NCI-H748 (cell line): ENCODE measurements around the gene CNNM1.

Experiments used
- DNase-seq: peaks from one replicate; lab custom pipeline; 2025; ENCODE audit not compliant: unreplicated experiment; lab: John Stamatoyannopoulos, UW

Gene CNNM1

DNA sequence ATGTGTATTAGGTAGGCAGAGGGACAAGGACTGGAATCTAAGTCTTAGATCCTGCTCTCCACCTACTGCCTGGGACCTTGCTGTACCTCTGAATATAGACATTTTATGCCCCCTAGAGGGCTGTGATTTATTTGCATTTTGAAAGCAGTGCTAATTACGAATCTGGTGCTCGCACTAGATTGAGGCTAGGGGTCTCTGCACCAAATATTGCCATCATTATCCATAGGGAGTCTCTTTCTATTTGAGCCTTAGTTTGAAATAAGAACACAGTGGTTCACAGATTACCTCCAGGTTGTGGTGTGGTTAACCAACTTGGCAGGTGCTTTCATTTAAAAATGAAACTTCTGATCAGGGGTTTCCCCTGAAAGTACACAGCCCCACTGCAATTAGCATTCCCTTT is 41.8 kb downstream of the CNNM1 start:
- DNase-seq = no peak

DNA sequence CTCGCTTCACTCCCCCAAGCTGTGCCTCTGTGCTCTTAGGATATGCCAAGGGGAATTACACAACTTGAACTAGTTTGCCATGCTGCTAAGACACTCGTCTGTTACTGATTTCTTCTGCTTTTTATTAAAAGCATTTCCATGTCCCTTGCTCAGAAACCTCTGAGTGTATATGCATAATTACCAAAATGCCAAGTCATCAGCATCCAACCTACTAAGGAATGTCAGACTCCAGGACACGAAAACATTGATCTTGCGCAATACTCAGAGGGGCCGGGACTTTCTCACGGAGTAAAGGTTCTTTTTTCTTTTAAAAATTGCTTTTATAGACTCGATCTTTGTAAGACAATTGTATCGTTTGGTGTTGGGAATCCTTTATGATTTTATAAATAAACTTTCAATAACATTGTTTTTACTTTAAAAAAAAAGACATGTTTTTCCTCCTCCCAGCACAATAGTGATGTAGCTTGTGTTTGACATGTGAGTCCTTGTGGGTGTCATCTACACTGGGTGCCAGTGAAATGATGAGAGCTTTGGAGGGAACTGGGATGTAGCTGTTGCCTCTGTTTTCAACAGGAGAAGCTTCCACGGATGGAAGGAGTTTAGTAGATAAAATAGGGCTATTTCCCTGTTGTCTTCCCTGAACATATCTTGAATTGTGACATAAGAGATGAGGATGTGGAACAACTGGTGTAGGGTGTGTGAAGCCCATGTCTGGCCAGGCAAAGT is 43.6 kb downstream of the CNNM1 start:
- DNase-seq = no peak

DNA sequence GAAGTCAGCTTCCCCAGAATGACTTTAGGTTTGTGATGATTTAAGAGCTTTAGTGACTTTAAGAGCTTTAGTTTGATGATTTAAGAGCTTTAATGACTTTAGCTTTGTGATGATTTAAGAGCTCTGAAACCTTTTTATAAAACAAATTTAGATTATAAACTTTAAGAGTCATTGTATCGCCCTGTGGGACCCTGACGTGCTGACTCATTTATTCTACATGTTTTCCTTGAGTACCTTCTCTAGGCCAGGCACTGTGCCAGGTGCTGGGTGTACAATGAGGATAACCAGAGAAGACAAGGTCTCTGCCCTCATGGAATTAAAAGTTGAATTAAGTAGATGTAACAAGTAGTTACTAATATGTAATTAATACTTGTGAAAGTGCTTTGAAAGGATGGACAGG is 45.4 kb downstream of the CNNM1 start:
- DNase-seq = no peak

DNA sequence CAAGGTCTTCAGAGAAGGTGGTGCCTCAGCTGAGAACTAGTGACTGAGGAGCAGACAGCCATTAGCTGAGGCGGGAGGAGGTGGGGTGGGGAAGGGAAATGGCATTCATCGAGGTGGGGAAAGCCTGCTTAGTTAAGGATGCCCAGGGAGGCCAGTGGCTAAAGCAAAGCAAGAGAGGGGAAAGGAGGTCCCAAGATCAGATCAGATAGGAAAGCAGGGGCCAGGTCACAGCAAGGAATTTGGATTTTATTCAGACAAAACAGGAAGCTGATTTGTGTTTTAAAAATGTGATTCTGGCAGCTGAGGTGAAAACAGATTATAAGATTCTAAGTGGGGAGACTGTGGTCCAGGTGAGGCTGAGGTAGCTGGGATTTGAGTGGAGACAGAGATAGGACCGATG is 45.8 kb downstream of the CNNM1 start:
- no peak for DNase-seq

DNA sequence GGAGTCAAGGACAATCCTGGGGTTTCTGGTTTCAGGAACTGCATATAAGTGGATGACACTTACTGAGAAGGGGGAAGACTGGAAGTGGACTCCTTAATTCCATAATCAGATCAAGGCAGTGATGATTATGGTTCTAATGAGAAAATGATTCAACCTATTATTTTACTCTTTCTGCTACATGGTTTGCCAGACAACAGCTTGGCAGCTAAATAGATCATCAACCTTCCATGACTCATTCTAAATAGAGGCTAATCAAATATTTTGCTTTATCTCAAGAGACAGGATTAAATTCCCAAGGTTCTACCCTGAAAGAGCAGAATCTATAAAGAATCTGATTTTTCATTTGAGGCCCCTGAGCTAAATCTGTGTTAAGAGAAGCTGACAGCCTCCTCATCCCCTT is 46.3 kb downstream of the CNNM1 start:
- DNase-seq = no peak

DNA sequence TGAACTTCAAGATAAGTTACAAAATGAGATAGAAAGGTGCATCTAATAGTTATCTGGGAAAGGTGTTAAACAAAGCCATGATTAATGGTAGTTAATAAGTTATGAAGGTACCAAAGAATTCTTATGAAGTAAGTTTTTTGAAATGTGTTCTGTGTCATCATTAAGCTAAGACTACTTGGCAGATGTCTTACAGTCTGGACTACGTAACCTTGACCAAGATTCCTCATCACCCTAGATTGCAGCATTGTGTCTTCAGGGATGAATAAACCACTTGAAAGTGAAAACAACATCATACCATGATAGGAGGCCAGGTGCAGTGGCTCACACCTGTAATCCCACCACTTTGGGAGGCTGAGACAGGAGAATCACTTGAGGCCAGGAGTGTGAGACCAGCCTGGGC is 53.0 kb downstream of the CNNM1 start:
- DNase-seq = no peak

DNA sequence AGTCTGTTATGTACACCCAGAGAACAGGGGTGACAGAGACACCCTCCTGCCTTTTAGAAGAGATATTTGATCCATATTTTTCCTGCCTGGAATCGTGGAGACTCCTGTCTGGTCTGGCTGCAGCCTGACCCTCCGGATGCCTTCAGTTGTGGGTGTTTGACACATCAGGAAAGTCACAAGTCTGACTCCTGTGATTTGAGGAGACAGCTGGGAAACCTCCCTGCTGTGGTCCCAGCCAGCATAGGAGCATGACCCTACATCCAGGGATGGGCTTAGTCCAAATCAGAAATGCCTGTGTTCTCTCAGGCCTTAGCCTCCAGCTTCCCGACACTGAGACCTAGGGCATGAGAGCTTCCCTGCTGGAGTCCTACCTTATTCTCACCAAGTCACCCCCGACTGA is 57.9 kb downstream of the CNNM1 start:
- DNase-seq = no peak

DNA sequence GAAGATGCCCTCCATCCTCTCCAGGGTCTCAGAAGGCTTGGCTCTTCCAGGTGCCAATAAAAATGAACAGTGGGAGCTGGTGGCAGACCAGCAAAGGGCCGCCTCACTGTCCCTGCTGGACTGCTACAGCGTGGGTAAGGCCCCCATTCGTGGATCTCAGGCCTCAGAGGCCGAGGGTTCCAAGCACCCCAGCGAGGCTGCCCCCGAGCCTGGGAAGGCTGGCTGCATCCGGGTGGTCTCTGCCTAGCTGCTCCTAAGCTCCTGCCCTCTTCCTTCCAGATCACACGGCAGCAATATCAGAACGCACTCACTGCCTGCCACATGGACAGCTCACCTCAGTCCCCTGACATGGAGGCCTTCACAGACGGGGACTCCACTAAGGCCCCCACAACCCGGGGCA is 58.4 kb downstream of the CNNM1 start:
- DNase-seq = no peak

DNA sequence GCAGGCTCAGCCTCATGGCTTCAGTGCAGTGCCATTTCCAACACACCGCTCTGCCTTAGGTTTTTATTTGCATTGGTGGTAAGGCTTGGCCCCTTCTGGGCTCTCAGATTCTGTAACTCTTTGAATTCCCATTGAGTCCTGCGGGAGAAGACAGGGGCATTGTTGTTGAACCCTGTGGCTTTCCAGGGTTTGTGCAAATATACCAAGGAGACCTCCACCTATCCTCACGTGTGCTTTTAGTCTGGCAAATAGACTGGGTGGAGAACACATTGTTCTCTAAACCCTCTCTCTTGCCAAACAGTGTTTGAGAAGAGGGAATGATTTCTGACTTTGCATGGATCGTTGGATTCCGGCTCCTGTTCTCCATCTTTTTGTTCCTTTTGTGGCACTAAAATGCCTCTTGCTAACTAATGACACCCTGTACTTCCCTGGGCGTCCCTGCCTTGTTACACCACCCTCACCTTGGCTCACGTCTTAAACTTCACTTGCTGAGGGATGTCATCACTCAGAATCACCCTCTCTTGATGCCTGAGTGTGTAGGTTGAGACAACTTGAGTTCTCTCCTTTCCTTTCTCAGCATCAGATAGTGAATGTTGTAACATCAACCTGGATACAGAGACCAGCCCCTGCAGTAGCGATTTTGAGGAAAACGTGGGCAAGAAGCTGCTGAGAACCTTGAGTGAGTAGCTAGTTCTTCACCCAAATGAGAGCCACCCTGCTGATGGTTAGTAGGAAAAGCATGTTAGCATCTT is 60.7 kb downstream of the CNNM1 start:
- DNase-seq = peak; percentile 12

DNA sequence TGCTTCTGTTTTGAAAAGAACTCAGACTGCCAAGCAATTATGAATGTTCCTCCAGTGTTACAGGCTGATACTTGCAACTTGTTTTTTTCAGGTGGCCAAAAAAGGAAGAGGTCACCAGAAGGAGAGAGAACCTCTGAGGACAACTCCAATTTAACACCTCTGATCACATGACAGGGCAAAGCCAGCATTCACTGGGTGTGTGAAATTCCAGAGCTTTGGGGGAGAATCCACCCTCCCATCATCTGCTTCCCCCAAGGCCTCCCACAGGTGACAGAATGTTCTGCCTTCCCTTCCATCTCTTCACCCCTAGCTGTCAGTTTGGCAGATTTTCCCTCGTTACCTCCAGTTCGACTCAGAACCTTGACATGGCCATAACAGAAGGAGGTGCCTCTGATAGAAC is 62.2 kb downstream of the CNNM1 start:
- DNase-seq = no peak

DNA sequence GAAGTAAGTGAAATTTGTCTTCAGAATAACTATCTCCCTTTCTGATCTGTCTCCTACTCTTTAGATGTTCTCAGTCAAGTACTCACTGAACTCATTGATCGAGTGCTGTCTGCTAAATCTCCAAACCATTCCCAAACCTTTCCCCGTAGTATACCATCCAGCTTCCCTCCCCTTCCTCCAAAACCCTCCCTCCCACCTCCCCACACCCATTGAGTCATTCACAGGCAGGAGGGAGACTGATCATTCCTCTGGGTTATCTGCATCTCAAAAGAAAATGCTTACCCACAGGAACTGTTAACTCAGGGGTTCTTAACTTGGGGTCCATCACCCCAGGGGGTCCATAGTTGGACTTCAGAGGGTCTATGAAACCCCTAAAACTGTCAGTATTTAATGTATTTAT is 63.9 kb downstream of the CNNM1 start:
- DNase-seq = no peak

DNA sequence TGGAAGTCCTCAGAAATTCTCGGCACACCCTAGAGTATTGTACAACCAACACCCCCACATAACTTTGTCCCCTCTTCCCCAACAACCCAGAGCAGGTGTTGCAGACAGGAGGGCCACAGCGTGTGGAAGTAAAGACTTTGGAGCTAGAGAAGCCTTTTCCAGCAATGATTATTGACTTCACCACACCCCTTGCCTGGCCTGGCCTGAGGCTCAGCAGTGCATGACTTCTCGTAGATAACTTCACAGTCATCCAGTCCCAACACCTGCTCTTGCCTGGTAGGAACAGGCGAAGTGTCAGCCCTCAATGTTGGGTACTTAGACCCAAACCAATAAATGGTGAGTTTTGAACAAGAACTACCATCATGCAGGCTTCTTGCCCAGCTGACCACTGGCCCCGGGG is 64.5 kb downstream of the CNNM1 start:
- no peak for DNase-seq

DNA sequence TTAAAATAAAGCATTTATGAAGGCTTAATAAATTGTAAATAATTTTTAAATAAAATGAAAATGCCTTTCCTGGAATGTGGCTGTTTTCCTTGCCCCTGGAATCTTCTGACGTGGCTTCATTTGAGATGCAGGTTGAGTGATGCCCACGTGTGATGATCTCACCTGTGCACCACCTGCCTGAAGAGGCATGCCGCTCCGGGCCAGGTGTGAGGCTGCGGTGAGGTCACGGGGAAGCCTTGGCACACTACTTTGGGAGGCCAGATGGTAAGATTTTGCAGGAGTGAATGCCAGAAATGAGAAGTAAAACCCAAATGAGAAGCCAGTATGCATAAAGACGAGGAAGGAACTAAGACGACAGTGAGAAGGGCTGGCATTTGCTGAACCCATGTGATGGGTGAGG is 65.1 kb downstream of the CNNM1 start:
- no peak for DNase-seq

DNA sequence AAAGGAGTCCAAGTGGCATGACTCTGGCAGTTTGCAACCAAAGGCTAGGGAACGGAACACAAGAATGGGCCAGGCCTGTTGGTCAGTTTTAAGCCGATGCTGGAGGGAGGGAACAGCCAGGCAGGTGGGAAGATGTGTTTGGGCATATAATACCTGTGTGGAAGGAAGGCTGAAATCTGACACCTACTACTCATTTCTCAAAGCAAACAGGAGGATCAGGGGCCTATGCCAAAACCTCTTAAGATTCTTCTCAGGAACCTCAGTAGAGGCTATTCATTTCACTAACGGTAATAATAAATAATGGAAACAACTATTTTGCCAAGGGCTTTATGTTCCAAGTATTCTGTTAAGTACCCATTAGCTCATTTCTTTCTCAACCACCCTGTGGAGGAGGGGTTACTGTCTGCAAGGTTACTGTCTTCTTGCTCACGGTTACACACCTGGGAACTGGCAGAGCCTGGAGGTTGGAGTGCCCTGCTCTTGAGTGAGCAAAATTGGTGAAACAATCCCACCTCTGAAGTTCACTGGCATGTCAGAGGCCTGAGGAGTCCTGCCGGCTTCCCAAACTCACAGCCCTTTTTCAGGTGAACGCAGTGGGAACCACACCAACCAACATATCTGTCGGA is 65.7 kb downstream of the CNNM1 start:
- DNase-seq = peak; percentile 7

DNA sequence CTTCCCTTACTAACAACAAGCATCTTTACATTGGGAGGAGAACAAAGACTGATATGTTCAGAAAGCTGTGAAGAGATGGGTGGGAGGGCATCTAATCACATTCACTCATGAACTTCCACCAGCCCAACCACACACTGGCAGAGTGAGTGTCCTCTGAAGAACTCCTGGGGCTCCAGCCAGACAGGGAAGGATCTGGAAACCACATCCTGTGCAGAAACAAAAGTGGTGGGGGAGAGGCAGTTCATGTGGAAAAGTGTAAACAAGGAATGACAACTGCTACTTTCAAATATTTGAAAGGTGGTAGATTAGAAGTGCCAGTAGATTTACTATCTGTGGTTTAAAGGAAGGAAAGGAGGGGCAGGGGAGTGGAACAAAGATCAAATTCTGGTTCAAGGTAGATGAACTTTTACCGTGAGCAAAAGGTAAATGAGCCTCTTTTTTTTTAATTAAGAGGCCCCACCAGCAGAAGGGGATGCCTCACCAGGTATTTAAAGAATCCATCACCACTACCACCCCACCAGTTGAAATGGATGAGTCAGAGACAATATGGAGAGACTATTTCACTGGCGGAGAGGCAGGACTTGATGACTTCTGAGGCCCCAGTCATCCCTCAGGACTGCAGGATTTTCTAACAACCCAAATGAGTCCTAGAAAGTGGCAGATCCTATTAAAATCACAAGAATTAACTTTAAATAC is 66.7 kb downstream of the CNNM1 start:
- no peak for DNase-seq

DNA sequence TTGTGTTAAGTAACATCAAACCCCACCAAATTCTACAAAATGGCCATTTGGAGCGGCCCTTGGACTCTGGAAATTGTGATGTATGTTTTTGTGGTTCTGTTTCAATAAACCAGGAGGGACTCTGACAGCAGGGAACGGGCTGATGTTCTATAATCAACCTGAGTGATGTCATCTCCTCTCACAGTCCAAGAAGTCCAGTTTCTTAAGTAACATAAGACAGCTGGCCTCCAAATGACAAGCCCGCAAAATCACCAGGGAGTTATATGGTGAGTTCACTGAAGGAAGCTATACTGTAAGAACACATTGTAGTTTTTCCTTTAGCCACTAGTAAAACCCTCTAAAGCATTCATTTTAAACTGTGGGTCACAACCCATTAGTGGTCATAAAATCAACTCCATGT is 67.3 kb downstream of the CNNM1 start:
- no peak for DNase-seq

DNA sequence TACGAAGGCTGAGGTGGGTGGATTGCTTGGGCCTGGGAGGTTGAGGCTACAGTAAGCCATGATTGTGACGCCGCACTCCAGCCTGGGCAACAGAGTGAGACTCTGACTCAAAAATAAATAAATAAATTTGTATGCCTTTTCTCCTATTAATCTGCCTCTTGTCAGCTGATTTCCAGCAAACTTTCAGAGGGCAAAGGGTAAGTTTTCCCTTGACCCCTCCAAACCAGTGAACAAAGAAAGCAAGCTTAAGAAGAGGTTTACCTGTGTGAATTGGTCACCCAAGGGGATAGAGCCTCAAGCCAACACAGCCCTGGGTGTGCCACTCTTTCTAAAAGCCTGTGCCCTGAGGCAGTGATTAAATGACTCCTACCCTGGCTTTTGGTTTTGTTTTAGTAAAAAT is 70.5 kb downstream of the CNNM1 start:
- no peak for DNase-seq

DNA sequence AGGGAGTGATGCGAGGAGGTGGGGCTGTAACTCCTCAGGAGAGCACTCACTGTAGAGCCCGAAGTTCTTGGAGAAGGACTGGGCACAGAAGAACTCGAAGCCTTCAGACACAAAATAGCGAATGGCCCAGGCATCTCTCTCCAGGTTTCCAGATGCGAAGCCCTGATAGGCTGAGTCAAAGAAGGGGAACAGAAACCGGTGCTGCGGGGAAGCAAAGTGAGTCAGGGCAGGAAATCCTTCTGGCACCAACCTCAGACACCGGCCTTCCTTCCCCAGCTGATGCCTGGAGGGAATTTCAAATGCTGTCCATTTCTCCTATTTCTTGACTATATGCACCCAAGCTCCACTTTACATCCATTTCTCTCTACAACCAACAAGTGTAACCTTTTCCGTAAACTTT is 74.5 kb downstream of the CNNM1 start:
- no peak for DNase-seq

DNA sequence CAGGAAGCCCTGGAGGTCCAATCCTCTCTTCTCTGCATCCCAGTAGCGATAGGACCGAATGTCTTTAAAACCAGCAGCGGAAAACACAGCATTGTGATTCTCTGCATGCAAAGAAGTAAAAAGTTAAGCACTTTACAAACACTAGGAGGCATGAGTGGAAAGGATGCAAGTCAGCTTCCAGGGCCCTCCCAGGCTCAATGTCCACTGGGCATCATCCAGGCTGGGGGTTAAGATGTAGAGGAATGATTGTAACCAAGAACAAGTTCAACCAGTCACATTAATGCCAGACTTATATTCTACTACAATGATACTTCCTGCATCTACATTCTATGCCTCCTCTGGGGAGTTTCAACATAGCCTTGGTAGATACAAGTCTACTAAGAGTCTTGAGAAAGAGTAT is 77.0 kb downstream of the CNNM1 start:
- no peak for DNase-seq

DNA sequence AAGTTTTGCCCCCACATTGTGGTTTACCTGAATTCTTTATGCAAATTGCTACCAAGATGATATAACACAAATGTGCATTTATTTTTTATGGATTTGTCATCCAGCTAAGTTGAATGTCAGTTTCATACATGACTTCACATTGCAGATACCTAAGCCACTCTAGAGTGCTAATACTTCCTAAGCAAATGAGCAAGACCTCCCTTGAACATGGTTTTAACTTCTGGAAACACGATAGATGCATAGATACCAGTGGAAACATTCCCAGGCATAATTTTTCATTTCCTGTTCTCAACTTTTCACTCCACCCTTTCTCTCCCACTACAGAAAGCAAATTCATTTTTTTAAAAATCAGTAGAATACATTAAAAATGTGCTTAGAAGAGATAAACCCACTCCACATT is 81.0 kb downstream of the CNNM1 start:
- DNase-seq = no peak

DNA sequence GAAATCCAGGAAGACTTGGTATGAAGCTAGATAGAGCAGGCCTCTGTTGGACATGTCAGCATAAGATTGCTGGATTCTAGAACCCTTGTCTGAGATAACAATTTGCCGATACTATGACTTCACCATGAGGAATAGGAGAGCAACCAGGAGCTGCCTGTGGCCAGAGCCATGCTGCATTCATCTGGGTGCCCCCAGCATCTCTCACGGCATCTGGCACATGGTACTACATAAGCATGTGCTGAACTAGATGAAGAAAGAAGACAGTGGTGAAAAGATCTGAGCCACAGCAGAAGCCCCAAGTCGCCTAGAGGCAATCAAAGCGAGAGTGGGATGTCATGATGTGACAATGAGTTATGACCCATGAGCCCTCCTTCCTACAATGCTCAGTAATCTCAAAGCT is 81.7 kb downstream of the CNNM1 start:
- no peak for DNase-seq

DNA sequence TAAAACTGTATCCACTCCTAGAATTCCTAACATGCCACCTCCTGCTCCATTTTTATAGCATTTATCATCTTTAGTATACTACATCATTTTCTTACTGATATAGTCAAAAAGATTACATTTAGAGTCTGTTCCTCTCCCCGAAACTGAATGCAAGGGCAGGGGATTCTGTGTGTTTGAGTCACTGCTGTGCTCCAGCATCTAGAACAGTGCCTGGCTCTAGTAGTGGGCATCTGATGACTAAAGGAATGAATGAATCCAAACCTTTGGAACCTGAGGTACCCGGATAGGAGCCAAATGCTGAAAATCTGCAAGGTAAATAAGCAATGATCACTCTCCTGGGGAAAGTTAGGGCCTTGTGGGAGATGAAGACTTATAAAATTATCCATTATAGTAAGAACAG is 82.4 kb downstream of the CNNM1 start:
- no peak for DNase-seq
